ENCODE results near the gene AURKAIP1. TPM values are rescaled to one million over a fixed set of nuclear protein-coding genes. Genes with fewer than 3 reads are reported as not detected.
A peak's percentile ranks its signal among the peaks of the same experiment; 100 is the strongest.

The AURKAIP1 gene
- total and polyA plus RNA-seq, 2 of the 13 experiments (the other 11 are each of a cell fraction or from before 2014, with no cell fraction given), result 69.5 to 175 TPM

DNA sequence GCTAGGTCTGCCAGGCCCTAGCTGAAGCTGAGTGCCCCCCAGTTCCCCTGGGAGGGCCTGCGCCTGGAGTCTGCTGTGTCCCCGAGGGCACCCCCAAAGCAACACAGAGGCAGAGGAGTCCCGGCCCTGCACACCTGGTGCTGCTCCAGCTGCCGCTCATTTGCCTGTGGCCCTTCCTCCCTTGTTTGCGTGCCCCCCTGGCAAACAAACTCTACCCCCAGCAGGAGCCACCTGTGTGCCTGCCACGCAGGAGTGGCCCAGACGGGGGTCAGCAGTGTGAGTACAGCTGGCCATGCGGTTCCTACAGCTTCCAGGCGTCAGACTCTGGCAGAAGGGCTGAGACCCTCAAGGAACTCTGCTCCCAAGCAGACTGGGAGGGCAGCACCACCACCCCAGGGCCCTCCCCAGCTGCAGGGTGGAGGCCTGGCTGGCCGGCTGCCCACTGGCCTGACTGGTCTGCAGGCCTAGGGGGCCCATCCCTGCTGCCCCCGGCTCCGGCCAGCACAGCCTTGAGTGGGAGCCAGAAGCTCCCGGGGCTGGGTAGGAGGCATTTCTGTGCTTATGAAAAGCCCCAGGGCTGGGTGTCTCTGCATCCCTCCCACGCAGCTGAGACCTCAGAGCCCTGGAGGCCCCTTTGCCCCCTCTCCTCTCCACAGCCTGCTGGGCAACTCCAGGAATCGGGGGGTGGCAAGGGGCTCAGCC lies 44.5 kb downstream of the AURKAIP1 start (continued):
- TF ChIP-seq, protein P1, sequence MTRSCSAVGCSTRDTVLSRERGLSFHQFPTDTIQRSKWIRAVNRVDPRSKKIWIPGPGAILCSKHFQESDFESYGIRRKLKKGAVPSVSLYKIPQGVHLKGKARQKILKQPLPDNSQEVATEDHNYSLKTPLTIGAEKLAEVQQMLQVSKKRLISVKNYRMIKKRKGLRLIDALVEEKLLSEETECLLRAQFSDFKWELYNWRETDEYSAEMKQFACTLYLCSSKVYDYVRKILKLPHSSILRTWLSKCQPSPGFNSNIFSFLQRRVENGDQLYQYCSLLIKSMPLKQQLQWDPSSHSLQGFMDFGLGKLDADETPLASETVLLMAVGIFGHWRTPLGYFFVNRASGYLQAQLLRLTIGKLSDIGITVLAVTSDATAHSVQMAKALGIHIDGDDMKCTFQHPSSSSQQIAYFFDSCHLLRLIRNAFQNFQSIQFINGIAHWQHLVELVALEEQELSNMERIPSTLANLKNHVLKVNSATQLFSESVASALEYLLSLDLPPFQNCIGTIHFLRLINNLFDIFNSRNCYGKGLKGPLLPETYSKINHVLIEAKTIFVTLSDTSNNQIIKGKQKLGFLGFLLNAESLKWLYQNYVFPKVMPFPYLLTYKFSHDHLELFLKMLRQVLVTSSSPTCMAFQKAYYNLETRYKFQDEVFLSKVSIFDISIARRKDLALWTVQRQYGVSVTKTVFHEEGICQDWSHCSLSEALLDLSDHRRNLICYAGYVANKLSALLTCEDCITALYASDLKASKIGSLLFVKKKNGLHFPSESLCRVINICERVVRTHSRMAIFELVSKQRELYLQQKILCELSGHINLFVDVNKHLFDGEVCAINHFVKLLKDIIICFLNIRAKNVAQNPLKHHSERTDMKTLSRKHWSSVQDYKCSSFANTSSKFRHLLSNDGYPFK (CRISPR knock-in tag; IDR thresholded peaks at IDR 0.05; ENCODE audit: borderline replicate concordance), result 0 out of 2 replicates have a peak, but pooled peaks have one; percentile 2
- TF ChIP-seq, protein P2, sequence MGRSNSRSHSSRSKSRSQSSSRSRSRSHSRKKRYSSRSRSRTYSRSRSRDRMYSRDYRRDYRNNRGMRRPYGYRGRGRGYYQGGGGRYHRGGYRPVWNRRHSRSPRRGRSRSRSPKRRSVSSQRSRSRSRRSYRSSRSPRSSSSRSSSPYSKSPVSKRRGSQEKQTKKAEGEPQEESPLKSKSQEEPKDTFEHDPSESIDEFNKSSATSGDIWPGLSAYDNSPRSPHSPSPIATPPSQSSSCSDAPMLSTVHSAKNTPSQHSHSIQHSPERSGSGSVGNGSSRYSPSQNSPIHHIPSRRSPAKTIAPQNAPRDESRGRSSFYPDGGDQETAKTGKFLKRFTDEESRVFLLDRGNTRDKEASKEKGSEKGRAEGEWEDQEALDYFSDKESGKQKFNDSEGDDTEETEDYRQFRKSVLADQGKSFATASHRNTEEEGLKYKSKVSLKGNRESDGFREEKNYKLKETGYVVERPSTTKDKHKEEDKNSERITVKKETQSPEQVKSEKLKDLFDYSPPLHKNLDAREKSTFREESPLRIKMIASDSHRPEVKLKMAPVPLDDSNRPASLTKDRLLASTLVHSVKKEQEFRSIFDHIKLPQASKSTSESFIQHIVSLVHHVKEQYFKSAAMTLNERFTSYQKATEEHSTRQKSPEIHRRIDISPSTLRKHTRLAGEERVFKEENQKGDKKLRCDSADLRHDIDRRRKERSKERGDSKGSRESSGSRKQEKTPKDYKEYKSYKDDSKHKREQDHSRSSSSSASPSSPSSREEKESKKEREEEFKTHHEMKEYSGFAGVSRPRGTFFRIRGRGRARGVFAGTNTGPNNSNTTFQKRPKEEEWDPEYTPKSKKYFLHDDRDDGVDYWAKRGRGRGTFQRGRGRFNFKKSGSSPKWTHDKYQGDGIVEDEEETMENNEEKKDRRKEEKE (IDR thresholded peaks at IDR 0.05), result no peak
- no peak for TF ChIP-seq TCF12 (IDR thresholded peaks at IDR 0.05)
- peak; percentile 29; the same call in 1 of the 2 replicates for TF ChIP-seq TCF12 (CRISPR knock-in tag; IDR thresholded peaks at IDR 0.05)
- 0 out of 2 replicates have a peak, but pooled peaks have one; percentile 7 for TF ChIP-seq SPEN (CRISPR knock-in tag; IDR thresholded peaks at IDR 0.05; ENCODE audit: low read depth)
- TF ChIP-seq MEF2D (CRISPR knock-in tag; IDR thresholded peaks at IDR 0.05), result 0 out of 2 replicates have a peak, but pooled peaks have one; percentile 5
- TF ChIP-seq MYC (CRISPR knock-in tag; IDR thresholded peaks at IDR 0.05; ENCODE audit: borderline replicate concordance), result 0 out of 2 replicates have a peak, but pooled peaks have one; percentile 5
- TF ChIP-seq ZNF333 (CRISPR knock-in tag; IDR thresholded peaks at IDR 0.05; ENCODE audit: borderline replicate concordance), result no peak
- 0 out of 2 replicates have a peak, but pooled peaks have one; percentile 4 for TF ChIP-seq ZNF607 (CRISPR knock-in tag; IDR thresholded peaks at IDR 0.05; ENCODE audit: borderline replicate concordance)
- TF ChIP-seq ZNF749 (CRISPR knock-in tag; IDR thresholded peaks at IDR 0.05; ENCODE audit: borderline replicate concordance), result 0 out of 2 replicates have a peak, but pooled peaks have one; percentile 37
- TF ChIP-seq ZNF138 (CRISPR knock-in tag; IDR thresholded peaks at IDR 0.05; ENCODE audit: low read depth), result 0 out of 2 replicates have a peak, but pooled peaks have one; percentile 19
- 0 out of 2 replicates have a peak, but pooled peaks have one; percentile 5 for TF ChIP-seq POLR2G (IDR thresholded peaks at IDR 0.05; ENCODE audit: low read depth, low read length)
- TF ChIP-seq, protein P3, sequence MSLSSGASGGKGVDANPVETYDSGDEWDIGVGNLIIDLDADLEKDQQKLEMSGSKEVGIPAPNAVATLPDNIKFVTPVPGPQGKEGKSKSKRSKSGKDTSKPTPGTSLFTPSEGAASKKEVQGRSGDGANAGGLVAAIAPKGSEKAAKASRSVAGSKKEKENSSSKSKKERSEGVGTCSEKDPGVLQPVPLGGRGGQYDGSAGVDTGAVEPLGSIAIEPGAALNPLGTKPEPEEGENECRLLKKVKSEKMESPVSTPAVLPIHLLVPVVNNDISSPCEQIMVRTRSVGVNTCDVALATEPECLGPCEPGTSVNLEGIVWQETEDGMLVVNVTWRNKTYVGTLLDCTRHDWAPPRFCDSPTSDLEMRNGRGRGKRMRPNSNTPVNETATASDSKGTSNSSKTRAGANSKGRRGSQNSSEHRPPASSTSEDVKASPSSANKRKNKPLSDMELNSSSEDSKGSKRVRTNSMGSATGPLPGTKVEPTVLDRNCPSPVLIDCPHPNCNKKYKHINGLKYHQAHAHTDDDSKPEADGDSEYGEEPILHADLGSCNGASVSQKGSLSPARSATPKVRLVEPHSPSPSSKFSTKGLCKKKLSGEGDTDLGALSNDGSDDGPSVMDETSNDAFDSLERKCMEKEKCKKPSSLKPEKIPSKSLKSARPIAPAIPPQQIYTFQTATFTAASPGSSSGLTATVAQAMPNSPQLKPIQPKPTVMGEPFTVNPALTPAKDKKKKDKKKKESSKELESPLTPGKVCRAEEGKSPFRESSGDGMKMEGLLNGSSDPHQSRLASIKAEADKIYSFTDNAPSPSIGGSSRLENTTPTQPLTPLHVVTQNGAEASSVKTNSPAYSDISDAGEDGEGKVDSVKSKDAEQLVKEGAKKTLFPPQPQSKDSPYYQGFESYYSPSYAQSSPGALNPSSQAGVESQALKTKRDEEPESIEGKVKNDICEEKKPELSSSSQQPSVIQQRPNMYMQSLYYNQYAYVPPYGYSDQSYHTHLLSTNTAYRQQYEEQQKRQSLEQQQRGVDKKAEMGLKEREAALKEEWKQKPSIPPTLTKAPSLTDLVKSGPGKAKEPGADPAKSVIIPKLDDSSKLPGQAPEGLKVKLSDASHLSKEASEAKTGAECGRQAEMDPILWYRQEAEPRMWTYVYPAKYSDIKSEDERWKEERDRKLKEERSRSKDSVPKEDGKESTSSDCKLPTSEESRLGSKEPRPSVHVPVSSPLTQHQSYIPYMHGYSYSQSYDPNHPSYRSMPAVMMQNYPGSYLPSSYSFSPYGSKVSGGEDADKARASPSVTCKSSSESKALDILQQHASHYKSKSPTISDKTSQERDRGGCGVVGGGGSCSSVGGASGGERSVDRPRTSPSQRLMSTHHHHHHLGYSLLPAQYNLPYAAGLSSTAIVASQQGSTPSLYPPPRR (CRISPR knock-in tag; IDR thresholded peaks at IDR 0.05; ENCODE audit: borderline replicate concordance), result 0 out of 2 replicates have a peak, but pooled peaks have one; percentile 7
- TF ChIP-seq, protein P4, sequence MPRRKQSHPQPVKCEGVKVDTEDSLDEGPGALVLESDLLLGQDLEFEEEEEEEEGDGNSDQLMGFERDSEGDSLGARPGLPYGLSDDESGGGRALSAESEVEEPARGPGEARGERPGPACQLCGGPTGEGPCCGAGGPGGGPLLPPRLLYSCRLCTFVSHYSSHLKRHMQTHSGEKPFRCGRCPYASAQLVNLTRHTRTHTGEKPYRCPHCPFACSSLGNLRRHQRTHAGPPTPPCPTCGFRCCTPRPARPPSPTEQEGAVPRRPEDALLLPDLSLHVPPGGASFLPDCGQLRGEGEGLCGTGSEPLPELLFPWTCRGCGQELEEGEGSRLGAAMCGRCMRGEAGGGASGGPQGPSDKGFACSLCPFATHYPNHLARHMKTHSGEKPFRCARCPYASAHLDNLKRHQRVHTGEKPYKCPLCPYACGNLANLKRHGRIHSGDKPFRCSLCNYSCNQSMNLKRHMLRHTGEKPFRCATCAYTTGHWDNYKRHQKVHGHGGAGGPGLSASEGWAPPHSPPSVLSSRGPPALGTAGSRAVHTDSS (CRISPR knock-in tag; conservative IDR thresholded peaks at IDR 0.05), result no peak
